ENCODE data around the gene PAX2. TPM values are rescaled to one million over a fixed set of nuclear protein-coding genes. Genes with fewer than 3 reads are reported as not detected.

PAX2 gene
- total and polyA plus RNA-seq, 2 experiments from 2014 or later: not detected

DNA sequence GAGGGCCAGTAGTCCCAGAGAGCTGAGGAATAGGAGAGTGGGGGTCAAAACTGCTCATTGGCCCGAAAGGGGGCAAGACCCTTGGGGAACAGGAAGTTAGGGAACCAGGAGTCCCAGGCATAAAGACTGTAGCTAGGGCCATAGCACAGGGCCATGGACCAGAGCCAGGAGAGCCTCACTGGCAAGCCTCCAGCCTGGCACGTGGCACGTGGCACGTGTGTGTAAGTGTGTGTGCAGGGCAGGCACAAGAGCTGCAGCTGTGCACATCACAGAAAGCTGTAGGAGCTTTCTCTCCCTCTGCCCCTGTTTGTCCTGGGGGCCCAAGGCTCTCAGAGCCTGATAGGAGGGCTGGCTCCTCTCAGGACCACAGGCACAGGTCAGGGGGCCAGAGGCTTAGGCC lies 119.6 kb downstream of the PAX2 start:
- Histone ChIP-seq H3K27ac (no peak overlapping the region), H3K79me2 (ENCODE audit: insufficient read depth) (no peaks in the 10 kb centered on the region), H3K27me3 (replicated peaks; ENCODE audit: insufficient read depth) (peaks cover 38% of the 10 kb centered on the region), H4K20me1 (ENCODE audit: insufficient read depth) (no peaks in the 10 kb centered on the region), H3K4me2 (ENCODE audit: unreplicated experiment) (no peak overlapping the region), H3K4me1 (ENCODE audit: insufficient read depth) (no peaks in the 10 kb centered on the region), H3K36me3 (ENCODE audit: low read depth) (no peaks in the 10 kb centered on the region), H3K9me2 (ENCODE audit: insufficient read depth) (no peaks in the 10 kb centered on the region), H3K4me3 (no peak overlapping the region), H3K9me3 (ENCODE audit: low read depth) (no peaks in the 10 kb centered on the region), H3F3A (ENCODE audit: insufficient read depth) (no peaks in the 10 kb centered on the region), H3K9ac (no peak overlapping the region), H2AFZ (no peak overlapping the region)
- 16 to 20% methylated on average over 4 of the region's 4 CpGs for WGBS, 2 experiments (ENCODE audit: low coverage in 1 of 2, low lambda C conversion rate in 2 of 2, missing lambda C conversion rate in 2 of 2)
- no peak for DNase-seq
- TF ChIP-seq EZH2phosphoT487 (IDR thresholded peaks at IDR 0.05; ENCODE audit: insufficient read depth, low read depth) (no peak), EZH2 (IDR thresholded peaks at IDR 0.05; ENCODE audit: insufficient read depth, poor library complexity, severe bottlenecking) (no peak)
- in situ Hi-C loops (cut with MboI): no loop called here

DNA sequence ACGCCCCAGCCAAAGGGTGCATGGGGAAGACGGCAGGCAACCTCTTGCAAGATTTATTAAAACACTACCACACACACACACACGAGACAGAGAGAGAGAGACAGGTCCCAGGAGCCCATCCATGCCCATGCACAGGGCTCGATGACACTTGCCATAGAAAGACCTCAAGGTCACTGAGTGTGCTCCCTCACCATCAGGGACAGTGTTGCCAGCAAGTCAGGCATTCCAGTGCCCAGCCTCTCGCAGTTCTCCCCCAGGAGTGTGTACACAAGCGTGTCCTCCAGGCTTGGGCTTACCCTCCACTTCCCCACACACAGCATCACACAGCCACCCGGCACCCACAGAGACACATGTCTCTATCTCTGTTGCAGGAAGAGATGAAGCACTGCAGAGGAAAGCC lies 120.6 kb downstream of the PAX2 start:
- Histone ChIP-seq H2AFZ (no peak overlapping the region), H3K4me3 (no peak overlapping the region), H3K9me3 (ENCODE audit: low read depth) (no peaks in the 10 kb centered on the region), H3K79me2 (ENCODE audit: insufficient read depth) (no peaks in the 10 kb centered on the region), H3K27me3 (replicated peaks; ENCODE audit: insufficient read depth) (peaks cover 36% of the 10 kb centered on the region), H3K4me2 (ENCODE audit: unreplicated experiment) (no peak overlapping the region), H3K27ac (no peak overlapping the region), H4K20me1 (ENCODE audit: insufficient read depth) (no peaks in the 10 kb centered on the region), H3F3A (ENCODE audit: insufficient read depth) (no peaks in the 10 kb centered on the region), H3K9ac (no peak overlapping the region), H3K4me1 (ENCODE audit: insufficient read depth) (no peaks in the 10 kb centered on the region), H3K36me3 (ENCODE audit: low read depth) (no peaks in the 10 kb centered on the region), H3K9me2 (ENCODE audit: insufficient read depth) (no peaks in the 10 kb centered on the region)
- in situ Hi-C loops (cut with MboI): no loop called here
- no peak for TF ChIP-seq EZH2phosphoT487 (IDR thresholded peaks at IDR 0.05; ENCODE audit: insufficient read depth, low read depth)
- TF ChIP-seq EZH2 (IDR thresholded peaks at IDR 0.05; ENCODE audit: insufficient read depth, poor library complexity, severe bottlenecking): no peak
- 51 to 53% methylated on average over 7 of the region's 7 CpGs for WGBS, 2 experiments (ENCODE audit: low coverage in 1 of 2, low lambda C conversion rate in 2 of 2, missing lambda C conversion rate in 2 of 2)
- DNase-seq: no peak

DNA sequence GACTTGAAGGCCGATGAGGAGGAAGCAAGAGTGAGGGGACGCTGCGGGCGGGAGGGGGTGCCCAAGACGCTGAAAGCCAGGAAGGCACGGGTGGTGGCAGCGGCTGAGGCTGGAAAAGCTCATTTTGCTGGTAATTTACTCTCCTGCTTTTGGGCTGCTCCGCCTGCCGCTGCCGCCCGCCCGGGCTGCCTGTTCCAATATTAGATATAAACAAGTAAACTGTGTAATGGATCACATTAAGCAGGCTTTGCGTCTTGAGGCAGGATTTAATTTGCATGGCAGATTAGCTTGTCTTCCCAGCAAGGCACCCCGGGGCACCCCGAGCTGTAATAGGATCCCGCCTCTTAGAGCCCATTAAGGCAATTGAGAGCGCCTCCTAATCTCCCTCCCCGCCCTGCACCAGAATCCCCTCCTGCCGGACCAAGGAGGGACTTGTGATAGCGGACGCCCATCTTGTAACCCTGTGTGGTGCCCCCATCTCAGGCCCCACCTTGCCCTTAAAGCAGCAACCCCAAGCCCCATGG lies 121.3 kb downstream of the PAX2 start:
- 18 to 30% methylated on average over 13 to 21 of the region's 21 CpGs for WGBS, 2 experiments (ENCODE audit: low coverage in 1 of 2, low lambda C conversion rate in 2 of 2, missing lambda C conversion rate in 2 of 2)
- Histone ChIP-seq H3K27ac (no peak overlapping the region), H3K27me3 (replicated peaks; ENCODE audit: insufficient read depth) (peaks cover 30% of the 10 kb centered on the region), H3F3A (ENCODE audit: insufficient read depth) (no peaks in the 10 kb centered on the region), H3K79me2 (ENCODE audit: insufficient read depth) (no peaks in the 10 kb centered on the region), H3K4me1 (ENCODE audit: insufficient read depth) (0 out of 2 replicates have a peak, but pooled peaks cover under 1% of the 10 kb centered on the region), H4K20me1 (ENCODE audit: insufficient read depth) (no peaks in the 10 kb centered on the region), H3K9me2 (ENCODE audit: insufficient read depth) (no peaks in the 10 kb centered on the region), H3K9me3 (ENCODE audit: low read depth) (no peaks in the 10 kb centered on the region), H3K4me2 (ENCODE audit: unreplicated experiment) (no peak overlapping the region), H3K9ac (no peak overlapping the region), H3K4me3 (no peak overlapping the region), H3K36me3 (ENCODE audit: low read depth) (no peaks in the 10 kb centered on the region), H2AFZ (no peak overlapping the region)
- in situ Hi-C loops (cut with MboI): no loop called here
- DNase-seq: no peak
- no peak for TF ChIP-seq EZH2phosphoT487 (IDR thresholded peaks at IDR 0.05; ENCODE audit: insufficient read depth, low read depth)
- no peak for TF ChIP-seq EZH2 (IDR thresholded peaks at IDR 0.05; ENCODE audit: insufficient read depth, poor library complexity, severe bottlenecking)

DNA sequence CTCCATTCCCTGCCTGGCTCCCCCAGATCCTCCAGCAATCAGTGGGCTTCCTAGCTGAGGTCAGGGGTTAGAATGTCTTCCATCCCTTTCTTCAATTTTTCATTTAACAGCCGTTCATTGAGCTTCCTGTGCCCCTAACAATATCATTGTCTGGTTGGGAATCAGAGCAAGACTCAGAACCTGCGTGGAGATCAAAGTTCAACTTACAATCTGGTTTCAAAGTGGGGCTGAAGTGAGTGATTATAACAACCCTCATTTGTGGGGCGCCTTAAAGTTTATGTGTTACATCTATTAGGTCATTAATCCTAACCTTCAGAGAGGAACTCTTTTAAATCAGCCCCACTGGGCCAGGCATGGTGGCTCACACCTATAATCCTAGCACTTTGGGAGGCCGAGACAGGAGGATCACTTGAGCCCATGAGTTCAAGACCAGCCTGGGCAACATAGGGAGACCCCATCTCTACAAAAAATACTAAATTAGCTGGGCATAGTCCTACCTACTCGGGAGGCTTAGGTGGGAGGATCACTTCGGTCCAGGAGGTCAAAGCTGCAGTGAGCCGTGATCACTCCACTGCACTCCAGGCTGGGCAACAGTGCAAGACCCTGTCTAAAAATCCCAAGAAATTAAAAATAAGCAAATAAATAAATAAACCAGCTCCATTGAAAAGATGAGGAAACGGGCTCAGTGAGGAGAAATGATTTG lies 122.0 kb downstream of the PAX2 start:
- no peak overlapping the region for H3K4me3 ChIP-seq
- H3K9ac ChIP-seq: no peak overlapping the region
- no peaks in the 10 kb centered on the region for H3K9me2 ChIP-seq (ENCODE audit: insufficient read depth)
- peaks cover 22% of the 10 kb centered on the region for H3K27me3 ChIP-seq (replicated peaks; ENCODE audit: insufficient read depth)
- H2AFZ ChIP-seq: no peak overlapping the region
- no peak overlapping the region for H3K27ac ChIP-seq
- no peak for TF ChIP-seq EZH2phosphoT487 (IDR thresholded peaks at IDR 0.05; ENCODE audit: insufficient read depth, low read depth)
- TF ChIP-seq EZH2 (IDR thresholded peaks at IDR 0.05; ENCODE audit: insufficient read depth, poor library complexity, severe bottlenecking): no peak
- no peak for DNase-seq
- 63 to 65% methylated on average over 8 of the region's 8 CpGs for WGBS, 2 experiments (ENCODE audit: low coverage in 1 of 2, low lambda C conversion rate in 2 of 2, missing lambda C conversion rate in 2 of 2)
- no peak overlapping the region for H3K4me2 ChIP-seq (ENCODE audit: unreplicated experiment)
- H3K79me2 ChIP-seq (ENCODE audit: insufficient read depth): no peaks in the 10 kb centered on the region
- in situ Hi-C loops (cut with MboI): no loop called here
- H3F3A ChIP-seq (ENCODE audit: insufficient read depth): no peaks in the 10 kb centered on the region; the same call in 1 of the 2 replicates
- no peaks in the 10 kb centered on the region for H3K9me3 ChIP-seq (ENCODE audit: low read depth)
- H4K20me1 ChIP-seq (ENCODE audit: insufficient read depth): no peaks in the 10 kb centered on the region
- H3K4me1 ChIP-seq (ENCODE audit: insufficient read depth): peaks cover 8% of the 10 kb centered on the region; the same call in 1 of the 2 replicates
- no peaks in the 10 kb centered on the region for H3K36me3 ChIP-seq (ENCODE audit: low read depth)
